Mucosa of rectum (tissue), 2 donors: ENCODE results near the gene CKLF.
A peak's percentile ranks its signal among the peaks of the same experiment; 100 is the strongest.

Experiments
- H3K27ac ChIP-seq, 2 donors: one replicate each; pipeline ENCODE4 v1.7.0; 2013; ENCODE audit warnings: inconsistent platforms in 2 of 2, low read depth in 2 of 2, low read length in 2 of 2
- H3K27me3 ChIP-seq, 2 donors: one replicate each; pipeline ENCODE4 v1.7.0; 2013; ENCODE audit warnings: low read length in 2 of 2; ENCODE audit not compliant: control insufficient read depth in 2 of 2, insufficient read depth in 2 of 2
- H3K36me3 ChIP-seq, 2 donors: one replicate each; pipeline ENCODE4 v1.7.0; 2013; ENCODE audit warnings: low read length in 2 of 2; ENCODE audit not compliant: control insufficient read depth in 2 of 2, insufficient read depth in 2 of 2
- H3K4me1 ChIP-seq, 2 donors: one replicate each; pipeline ENCODE4 v1.7.0; 2013; ENCODE audit warnings: low read length in 2 of 2, mild to moderate bottlenecking in 1 of 2; ENCODE audit not compliant: control insufficient read depth in 2 of 2, insufficient read depth in 2 of 2
- H3K4me3 ChIP-seq, 2 donors: one replicate each; pipeline ENCODE4 v1.7.0; 2013; ENCODE audit warnings: low read length in 2 of 2
- H3K9ac ChIP-seq, 2 donors: one replicate each; pipeline ENCODE4 v1.7.0; 2013; ENCODE audit warnings: low read length in 2 of 2, low read depth in 1 of 2, mild to moderate bottlenecking in 1 of 2
- H3K9me3 ChIP-seq, 2 donors: one replicate each; pipeline ENCODE4 v1.7.0; 2013; ENCODE audit warnings: low read length in 2 of 2; ENCODE audit not compliant: control insufficient read depth in 2 of 2
- donor health status: healthy.
- donor health status: Normal muscosa, but diverticular disease.

Gene CKLF

DNA sequence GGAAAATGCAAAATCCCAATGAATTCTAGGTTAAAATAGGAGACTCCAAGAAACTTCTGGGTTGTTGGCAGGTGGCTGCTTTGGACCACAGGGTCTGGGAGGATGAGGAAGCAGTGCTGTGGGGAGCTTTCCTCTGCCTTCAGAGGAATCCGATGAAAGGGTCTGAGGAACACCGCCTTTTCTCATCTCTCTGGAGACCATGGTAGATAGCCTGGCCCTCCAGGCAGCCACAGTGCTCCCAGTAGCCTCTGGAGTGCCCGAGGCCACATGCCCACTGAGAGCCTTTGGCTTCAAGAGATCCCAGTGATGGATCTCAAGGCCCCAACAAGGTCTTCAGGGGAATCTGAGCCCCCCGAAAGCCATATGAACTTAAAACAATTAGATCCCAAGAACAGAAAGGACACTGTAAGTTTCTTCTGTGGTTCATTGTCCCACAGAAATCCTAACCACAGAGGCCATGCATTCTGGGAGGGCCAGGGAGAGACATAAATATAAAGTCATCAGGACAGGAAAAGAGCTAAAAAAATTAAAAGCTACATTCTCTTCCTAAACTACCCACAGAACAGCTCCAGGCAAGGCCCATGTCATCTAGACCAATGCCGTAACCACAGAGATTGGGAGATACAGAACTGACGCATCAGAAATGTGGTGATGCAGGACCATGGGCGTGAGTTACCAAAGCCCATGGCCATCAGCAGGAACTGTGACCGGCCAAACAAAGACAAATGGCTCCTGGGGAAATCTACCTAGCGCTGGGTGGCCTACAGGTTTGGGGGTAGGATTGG lies 26.8 kb upstream of the CKLF start:
- H3K4me3 ChIP-seq: no peak overlapping the region
- no peaks in the 10 kb centered on the region for H3K9me3 ChIP-seq
- H3K27ac ChIP-seq: peak overlapping the region; percentile 49 to 90
- peaks cover 25 to 31% of the 10 kb centered on the region in 2 donors for H3K4me1 ChIP-seq
- H3K9ac ChIP-seq: no peak overlapping the region
- no peaks in the 10 kb centered on the region for H3K27me3 ChIP-seq
- H3K36me3 ChIP-seq: peaks cover 31 to 34% of the 10 kb centered on the region in 2 donors

DNA sequence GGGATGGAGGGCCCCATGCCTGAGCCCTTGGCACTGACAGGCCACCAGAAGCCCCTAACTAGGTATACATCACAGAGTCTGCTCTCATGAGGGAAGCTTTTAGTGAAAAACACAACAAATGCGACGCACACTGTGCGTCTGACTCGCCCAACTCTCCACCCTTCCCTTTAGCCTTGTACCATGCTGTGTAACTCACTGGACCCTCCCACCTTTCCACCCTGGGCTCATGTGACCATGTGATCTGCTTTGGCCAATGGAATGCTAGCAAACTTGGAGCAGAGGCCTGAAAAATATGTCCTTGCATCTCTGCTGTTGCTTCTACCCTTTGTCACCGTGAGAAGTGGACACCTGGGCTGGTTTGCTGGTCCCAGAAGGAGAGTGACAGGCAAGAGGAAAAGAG lies 24.1 kb upstream of the CKLF start:
- Histone ChIP-seq H3K4me1 (peaks cover 5 to 9% of the 10 kb centered on the region in 2 donors), H3K27me3 (no peaks in the 10 kb centered on the region), H3K4me3 (no peak overlapping the region), H3K27ac (no peak overlapping the region), H3K9ac (no peak overlapping the region), H3K36me3 (peaks cover 40% of the 10 kb centered on the region in 2 donors), H3K9me3 (no peaks in the 10 kb centered on the region)

DNA sequence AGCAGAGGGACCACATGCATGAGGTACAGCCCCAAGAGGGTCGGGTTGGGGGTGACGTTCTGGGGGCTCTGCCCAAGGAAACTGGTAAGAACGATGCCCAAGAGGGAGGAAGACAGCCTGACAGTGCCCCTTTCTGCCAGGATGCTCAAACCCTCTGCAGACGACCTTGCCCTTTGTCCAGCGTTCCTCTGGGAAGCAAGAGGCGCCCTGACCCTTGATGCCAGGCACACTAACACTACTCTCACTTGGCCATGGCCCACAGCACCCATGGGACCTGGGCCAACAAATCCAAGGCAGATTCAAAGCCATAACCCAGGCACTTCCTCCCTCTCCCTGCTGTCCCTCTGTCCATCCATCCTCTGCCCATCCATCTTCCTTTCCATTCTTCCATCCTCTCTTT lies 22.9 kb upstream of the CKLF start:
- Histone ChIP-seq H3K27me3 (no peaks in the 10 kb centered on the region), H3K27ac (no peak overlapping the region), H3K4me1 (peaks cover 3 to 5% of the 10 kb centered on the region in 2 donors), H3K36me3 (peaks cover 40% of the 10 kb centered on the region in 2 donors), H3K9me3 (no peaks in the 10 kb centered on the region), H3K9ac (no peak overlapping the region), H3K4me3 (no peak overlapping the region)

DNA sequence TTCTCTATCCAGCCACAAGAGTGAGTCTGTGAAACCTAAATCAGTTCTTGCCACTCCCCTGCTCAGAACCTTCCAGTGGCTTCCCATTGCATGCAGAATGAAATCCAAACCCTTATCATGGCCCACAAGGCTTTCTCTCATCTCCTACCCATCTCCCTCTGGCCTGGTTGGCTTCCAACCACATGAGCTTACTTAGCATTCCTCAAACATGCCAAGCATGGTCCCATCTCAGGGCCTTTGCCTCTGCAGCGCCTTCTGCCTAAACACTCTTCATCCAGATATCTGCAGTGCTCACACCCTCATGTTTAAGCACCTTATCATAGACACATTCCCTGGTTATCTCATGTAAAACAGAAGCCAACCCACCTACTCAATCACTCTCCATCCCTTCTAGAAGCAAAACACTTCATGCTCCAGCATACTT lies 18.0 kb upstream of the CKLF start:
- H3K27me3 ChIP-seq: no peaks in the 10 kb centered on the region
- H3K36me3 ChIP-seq: peaks cover 27 to 45% of the 10 kb centered on the region in 2 donors
- no peak overlapping the region for H3K4me3 ChIP-seq
- H3K27ac ChIP-seq: no peak overlapping the region
- no peak overlapping the region for H3K9ac ChIP-seq
- no peaks in the 10 kb centered on the region for H3K9me3 ChIP-seq
- no peaks in the 10 kb centered on the region for H3K4me1 ChIP-seq

DNA sequence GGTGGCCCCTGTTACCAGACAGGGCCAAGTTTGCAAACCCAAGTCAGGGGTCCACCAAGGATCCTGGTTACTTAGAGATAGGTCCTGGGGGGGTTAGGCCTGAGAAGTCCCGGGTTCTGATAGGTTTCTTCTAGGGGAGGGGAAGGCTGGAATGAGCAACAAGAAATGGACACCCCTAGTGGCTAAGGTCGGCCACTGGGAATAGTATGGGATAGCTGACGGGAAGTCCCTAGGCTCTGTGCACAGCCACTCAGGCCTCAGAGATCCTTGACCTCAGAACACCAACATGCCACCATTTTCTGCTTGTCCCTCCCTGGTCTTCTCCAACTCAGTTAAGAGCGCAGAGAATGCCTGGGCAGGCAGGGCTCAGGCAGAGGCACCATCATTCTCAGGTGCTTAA lies 15.9 kb upstream of the CKLF start:
- Histone ChIP-seq H3K36me3 (peaks cover 16 to 32% of the 10 kb centered on the region in 2 donors), H3K27ac (no peak overlapping the region), H3K9me3 (no peaks in the 10 kb centered on the region), H3K4me1 (no peaks in the 10 kb centered on the region), H3K9ac (no peak overlapping the region), H3K27me3 (no peaks in the 10 kb centered on the region), H3K4me3 (no peak overlapping the region)

DNA sequence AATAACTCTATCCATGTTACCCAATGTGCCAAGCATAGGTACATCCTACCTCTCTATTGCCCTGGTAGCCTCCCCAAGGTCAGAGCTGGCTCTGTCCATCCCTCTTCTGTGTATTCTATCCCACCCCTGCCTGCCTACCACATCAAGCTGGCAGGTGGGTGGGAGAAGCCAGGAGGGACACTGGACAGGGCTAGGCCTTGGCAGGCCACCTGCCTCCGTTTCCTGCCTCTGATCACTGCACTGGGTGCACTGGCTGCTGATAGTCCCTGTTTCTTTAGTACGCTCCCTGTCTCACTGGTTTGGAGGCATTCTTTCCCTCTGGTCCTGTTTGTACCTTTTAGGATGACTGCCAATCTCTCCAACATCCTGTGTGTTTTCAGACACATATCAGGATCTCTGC lies 15.1 kb upstream of the CKLF start:
- Histone ChIP-seq H3K27me3 (no peaks in the 10 kb centered on the region), H3K4me3 (no peak overlapping the region), H3K36me3 (peaks cover 21 to 30% of the 10 kb centered on the region in 2 donors), H3K27ac (no peak overlapping the region), H3K9me3 (no peaks in the 10 kb centered on the region), H3K9ac (no peak overlapping the region), H3K4me1 (no peaks in the 10 kb centered on the region)

DNA sequence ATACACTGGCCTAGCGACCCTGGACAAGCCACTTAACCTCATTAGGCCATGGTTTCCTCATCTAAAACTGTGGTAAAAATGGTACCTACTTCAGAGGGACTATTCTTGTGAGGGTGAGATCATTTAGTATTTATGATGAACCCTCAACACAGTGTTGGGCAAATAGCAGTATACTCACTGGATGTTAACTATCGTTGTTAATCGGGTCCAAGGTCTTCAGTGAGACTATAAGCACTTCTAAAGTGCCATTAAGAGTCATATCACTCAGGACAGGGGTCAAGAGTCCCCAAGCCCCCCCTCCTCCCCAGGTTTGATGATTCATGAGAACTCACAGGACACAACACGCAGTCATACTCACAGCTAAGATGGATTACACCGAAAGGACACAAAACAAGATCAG lies 13.5 kb upstream of the CKLF start:
- no peak overlapping the region for H3K27ac ChIP-seq
- peaks cover 25 to 36% of the 10 kb centered on the region in 2 donors for H3K36me3 ChIP-seq
- no peak overlapping the region for H3K9ac ChIP-seq
- H3K9me3 ChIP-seq: no peaks in the 10 kb centered on the region
- H3K4me3 ChIP-seq: no peak overlapping the region
- no peaks in the 10 kb centered on the region for H3K27me3 ChIP-seq
- H3K4me1 ChIP-seq: no peaks in the 10 kb centered on the region

DNA sequence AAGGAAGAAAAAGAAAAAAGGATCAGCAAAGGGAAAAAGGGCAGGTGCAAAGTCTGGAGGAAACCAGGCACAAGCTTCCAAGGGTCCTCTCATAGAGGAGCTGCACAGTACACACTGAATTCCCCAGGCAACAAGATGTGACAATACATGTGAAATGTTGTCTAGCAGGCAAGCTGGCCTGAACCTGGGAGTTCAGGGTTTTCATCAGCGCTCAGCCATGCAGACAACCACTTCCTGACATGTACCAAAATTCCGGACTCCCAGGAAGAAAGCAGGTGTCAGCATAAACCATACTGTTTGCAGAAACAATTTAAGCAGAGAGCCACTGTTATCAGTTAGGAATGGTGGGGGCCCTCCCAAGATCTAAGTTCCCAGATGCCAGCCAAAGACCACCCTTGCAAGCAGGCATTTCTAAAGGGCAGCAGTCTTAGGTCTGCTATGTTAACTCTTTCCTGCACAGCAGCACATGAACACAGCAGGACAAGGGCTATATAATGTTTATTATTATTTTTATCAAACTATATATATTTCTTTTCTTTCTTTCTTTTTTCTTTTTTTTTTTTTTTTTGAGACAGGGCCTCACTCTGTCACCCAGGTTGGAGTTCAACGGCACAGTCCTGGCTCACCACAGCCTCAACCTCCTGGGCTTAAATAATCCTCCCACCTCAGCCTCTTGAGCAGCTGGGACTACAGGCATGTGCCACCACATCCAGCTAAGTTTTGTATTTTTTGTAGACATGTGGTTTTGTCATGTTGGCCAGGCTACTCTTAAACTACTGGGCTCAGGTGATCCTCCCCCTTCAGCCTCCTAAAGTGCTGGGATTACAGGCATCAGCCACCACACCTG lies 12.5 kb upstream of the CKLF start:
- Histone ChIP-seq H3K9ac (no peak overlapping the region), H3K4me1 (no peaks in the 10 kb centered on the region), H3K36me3 (peaks cover 29 to 36% of the 10 kb centered on the region in 2 donors), H3K9me3 (no peaks in the 10 kb centered on the region), H3K4me3 (no peak overlapping the region), H3K27me3 (no peaks in the 10 kb centered on the region), H3K27ac (no peak overlapping the region)

DNA sequence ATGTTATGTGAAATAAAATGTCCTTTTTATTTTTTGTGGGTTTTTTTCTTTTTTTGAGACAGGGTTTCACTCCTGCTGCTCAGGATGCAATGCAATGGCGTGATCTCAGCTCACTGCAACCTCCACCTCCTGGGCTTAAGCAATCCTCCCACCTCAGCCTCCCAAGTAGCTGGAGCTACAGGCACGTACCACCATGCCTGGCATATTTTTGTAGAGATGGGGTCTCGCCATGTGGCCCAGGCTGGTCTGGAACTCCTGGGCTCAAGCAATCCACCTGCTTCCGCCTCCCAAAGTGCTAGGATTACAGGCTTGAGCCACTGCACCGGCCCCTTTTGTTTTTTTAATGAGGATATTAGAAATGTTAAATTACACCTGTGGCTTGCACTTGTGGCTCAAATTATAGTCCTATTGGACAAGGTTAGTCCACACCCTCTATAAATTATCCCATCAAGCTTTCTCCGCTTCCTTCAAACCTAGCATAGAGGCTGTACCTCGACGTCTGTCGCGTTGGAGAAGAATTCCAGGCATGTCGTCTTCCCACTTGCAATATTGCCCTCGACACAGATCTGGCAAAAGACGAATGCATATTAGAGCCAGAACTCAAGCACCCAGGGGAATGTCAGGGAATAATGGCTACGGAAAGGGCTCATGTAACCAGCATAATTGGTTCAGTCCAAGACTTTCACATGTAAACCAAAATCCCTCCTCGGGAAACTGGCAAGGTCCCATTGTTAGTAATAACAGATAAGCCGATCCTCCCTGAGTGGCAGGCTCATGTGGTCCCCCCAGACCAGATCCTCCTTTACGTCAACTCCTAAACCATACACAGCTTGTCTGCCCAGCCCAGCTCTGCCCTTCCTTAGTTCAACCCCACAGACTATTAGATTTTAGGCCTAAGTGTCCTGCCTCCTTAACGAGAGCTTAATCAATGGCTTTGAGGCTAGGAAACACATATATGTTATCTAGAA lies 10.7 kb upstream of the CKLF start:
- Histone ChIP-seq H3K9me3 (no peaks in the 10 kb centered on the region), H3K4me3 (no peak overlapping the region), H3K9ac (no peak overlapping the region), H3K27ac (no peak overlapping the region), H3K27me3 (no peaks in the 10 kb centered on the region), H3K4me1 (no peaks in the 10 kb centered on the region), H3K36me3 (peaks cover 23 to 27% of the 10 kb centered on the region in 2 donors)
